HFFc6 (cell line): ENCODE measurements around the gene HTT-AS. TPM values are rescaled to one million over a fixed set of nuclear protein-coding genes. Genes with fewer than 3 reads are reported as not detected.

Experiments used
- DNase-seq: peaks from one replicate; pipeline ENCODE4 v3.0.0-alpha.2; 2018
- H3K27ac Mint-ChIP-seq: 2 replicates; pipeline ENCODE4 v1.8.0; 2020; ENCODE audit warnings: mild to moderate bottlenecking, mixed read lengths
- H3K27me3 Mint-ChIP-seq: 2 replicates; pipeline ENCODE4 v1.8.0; 2021; ENCODE audit warnings: mild to moderate bottlenecking, moderate library complexity, mixed read lengths; ENCODE audit not compliant: insufficient read depth
- H3K36me3 Mint-ChIP-seq: 2 replicates; pipeline ENCODE4 v1.8.0; 2021; ENCODE audit warnings: low read depth, mixed read lengths
- H3K4me1 Mint-ChIP-seq: 2 replicates; pipeline ENCODE4 v1.8.0; 2020; ENCODE audit warnings: low read depth, mixed read lengths
- H3K4me3 Mint-ChIP-seq: 2 replicates; pipeline ENCODE4 v1.8.0; 2020; ENCODE audit warnings: mild to moderate bottlenecking, moderate library complexity, mixed read lengths
- H3K9me3 Mint-ChIP-seq: 2 replicates; pipeline ENCODE4 v1.8.0; 2020; ENCODE audit warnings: mild to moderate bottlenecking, mixed read lengths
- total RNA-seq, 6 experiments: library from RNA; stranded (reverse); fragmentation: NEBNext Ultra II Directional; extraction: Animal tissue kit (Norgen Biotek cat#: 25700); gene quantifications; 2 replicates in 1 of 6; 3 replicates in 5 of 6; pipeline ENCODE4 v1.2.3, GENCODE V29; 2021
- TF ChIP-seq, protein P1 (sequence below): fragments of 200-600 bp; sonication (generic); IDR thresholded peaks from 2 replicates; pipeline ENCODE4 v1.5.0; 2021; ENCODE audit warnings: antibody characterized with exemption, mild to moderate bottlenecking

Gene HTT-AS
- total RNA-seq, 6 experiments from 2014 or later: not detected

DNA sequence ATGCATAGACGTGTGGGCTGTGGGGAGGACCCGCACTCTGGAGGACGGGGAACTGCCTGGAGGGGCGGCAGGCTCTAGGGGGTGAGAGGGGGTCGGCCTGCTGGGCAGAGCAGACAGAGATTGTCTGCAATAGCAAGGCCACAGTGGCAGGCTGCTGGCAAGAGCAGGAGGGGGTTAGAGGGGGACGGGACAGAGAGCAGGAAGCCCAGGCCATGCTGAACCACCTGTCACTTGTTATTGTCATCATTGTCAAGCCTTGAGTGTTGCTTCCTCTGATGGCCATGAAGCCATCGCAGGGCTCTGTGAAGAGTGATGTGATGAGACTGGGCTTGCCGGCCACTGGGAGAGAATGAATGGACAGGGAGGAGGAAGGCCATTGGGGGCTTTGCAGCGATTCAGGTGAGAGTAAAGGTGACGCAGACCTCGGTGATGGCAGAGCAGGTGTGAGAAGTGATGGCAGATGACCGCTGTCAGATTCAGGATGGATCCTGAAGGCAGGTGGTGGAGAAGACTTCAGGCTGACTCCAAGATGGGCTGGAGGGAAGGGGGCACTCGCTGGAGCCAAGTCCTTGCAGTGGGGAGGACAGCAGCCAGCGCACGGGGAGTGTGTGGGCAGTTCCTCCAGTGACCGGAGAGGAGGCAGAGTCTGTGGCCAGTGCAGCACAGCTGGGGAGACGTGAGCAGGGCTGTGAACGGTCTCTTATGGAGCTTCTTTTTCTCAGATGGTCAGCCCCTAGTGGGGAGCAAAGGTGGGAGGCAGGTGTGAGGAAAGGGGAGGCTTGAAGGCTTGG lies 43.6 kb downstream of the HTT-AS start:
- H3K27ac Mint-ChIP-seq: no peak overlapping the region
- TF ChIP-seq, protein P1, sequence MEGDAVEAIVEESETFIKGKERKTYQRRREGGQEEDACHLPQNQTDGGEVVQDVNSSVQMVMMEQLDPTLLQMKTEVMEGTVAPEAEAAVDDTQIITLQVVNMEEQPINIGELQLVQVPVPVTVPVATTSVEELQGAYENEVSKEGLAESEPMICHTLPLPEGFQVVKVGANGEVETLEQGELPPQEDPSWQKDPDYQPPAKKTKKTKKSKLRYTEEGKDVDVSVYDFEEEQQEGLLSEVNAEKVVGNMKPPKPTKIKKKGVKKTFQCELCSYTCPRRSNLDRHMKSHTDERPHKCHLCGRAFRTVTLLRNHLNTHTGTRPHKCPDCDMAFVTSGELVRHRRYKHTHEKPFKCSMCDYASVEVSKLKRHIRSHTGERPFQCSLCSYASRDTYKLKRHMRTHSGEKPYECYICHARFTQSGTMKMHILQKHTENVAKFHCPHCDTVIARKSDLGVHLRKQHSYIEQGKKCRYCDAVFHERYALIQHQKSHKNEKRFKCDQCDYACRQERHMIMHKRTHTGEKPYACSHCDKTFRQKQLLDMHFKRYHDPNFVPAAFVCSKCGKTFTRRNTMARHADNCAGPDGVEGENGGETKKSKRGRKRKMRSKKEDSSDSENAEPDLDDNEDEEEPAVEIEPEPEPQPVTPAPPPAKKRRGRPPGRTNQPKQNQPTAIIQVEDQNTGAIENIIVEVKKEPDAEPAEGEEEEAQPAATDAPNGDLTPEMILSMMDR: no peak
- no peaks in the 10 kb centered on the region for H3K36me3 Mint-ChIP-seq
- H3K4me1 Mint-ChIP-seq: no peaks in the 10 kb centered on the region
- no peak for DNase-seq
- H3K9me3 Mint-ChIP-seq: no peaks in the 10 kb centered on the region
- H3K27me3 Mint-ChIP-seq: peaks cover 21% of the 10 kb centered on the region
- H3K4me3 Mint-ChIP-seq: no peak overlapping the region

DNA sequence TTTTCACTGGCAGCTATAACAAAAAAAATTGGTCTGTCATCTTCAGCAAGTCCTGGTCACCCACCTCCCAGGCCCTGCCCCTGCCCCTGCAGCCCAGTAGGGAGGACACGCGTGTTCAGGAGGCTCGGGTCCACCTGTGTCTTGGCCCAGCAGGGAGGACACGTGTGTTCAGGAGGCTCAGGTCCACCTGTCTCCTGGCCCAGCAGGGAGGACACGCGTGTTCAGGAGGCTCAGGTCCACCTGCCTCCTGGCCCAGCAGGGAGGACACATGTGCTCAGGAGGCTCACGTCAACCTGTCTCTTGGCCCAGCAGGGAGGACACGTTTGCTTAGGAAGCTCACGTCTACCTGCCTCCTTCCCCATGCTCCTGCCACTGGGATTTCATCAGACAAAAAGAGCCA lies 44.9 kb downstream of the HTT-AS start:
- H3K4me3 Mint-ChIP-seq: no peak overlapping the region
- H3K9me3 Mint-ChIP-seq: no peaks in the 10 kb centered on the region
- no peaks in the 10 kb centered on the region for H3K4me1 Mint-ChIP-seq
- H3K27ac Mint-ChIP-seq: no peak overlapping the region
- no peaks in the 10 kb centered on the region for H3K36me3 Mint-ChIP-seq
- TF ChIP-seq, protein P1: no peak
- peaks cover 18% of the 10 kb centered on the region for H3K27me3 Mint-ChIP-seq
- DNase-seq: no peak

DNA sequence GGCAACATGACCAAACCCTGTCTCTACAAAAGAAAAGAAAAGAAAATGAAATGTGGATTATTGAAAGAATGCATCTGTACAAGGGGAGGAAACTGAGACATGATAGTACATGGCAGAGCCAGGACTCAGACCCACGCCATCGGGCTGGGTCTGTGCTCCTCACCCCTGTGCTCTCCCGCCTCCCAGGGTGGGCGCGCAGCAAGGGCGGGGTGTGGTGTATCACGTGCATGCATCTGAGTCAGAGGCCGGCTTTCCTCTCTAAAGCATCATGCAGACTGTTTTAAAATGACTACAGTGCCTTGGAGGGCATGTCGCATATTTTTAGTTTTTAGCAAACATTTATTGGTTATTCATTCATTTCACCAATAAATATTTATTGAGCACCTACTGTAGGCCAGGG lies 47.8 kb downstream of the HTT-AS start:
- peaks cover 5% of the 10 kb centered on the region for H3K36me3 Mint-ChIP-seq
- DNase-seq: no peak
- peaks cover 14% of the 10 kb centered on the region for H3K9me3 Mint-ChIP-seq
- no peak overlapping the region for H3K4me3 Mint-ChIP-seq
- peaks cover 15% of the 10 kb centered on the region for H3K27me3 Mint-ChIP-seq
- no peaks in the 10 kb centered on the region for H3K4me1 Mint-ChIP-seq
- TF ChIP-seq, protein P1: no peak
- H3K27ac Mint-ChIP-seq: no peak overlapping the region

DNA sequence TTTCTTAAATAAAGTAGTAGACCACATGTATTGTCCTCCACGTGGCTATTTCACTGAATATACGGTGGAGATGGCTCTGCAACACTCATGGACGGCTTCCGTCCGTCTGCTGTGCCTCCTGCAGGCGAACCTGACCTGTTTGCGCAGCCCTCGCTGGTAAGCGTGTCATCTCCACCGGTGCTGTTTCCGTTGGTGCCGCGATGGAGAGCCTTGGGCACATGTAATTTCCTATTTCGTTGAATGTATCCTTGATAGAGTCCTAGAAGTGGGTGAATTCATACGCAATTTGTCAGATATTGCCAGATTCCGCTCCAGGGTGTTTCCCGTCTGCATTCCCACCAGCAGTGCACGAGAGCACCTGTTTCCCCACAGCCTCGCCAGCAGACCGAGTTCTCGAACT lies 48.5 kb downstream of the HTT-AS start:
- Mint-ChIP-seq H3K4me3 (no peak overlapping the region), H3K36me3 (peaks cover 5% of the 10 kb centered on the region), H3K27me3 (peaks cover 15% of the 10 kb centered on the region), H3K9me3 (peaks cover 14% of the 10 kb centered on the region), H3K27ac (no peak overlapping the region), H3K4me1 (no peaks in the 10 kb centered on the region)
- TF ChIP-seq, protein P1: no peak
- no peak for DNase-seq

DNA sequence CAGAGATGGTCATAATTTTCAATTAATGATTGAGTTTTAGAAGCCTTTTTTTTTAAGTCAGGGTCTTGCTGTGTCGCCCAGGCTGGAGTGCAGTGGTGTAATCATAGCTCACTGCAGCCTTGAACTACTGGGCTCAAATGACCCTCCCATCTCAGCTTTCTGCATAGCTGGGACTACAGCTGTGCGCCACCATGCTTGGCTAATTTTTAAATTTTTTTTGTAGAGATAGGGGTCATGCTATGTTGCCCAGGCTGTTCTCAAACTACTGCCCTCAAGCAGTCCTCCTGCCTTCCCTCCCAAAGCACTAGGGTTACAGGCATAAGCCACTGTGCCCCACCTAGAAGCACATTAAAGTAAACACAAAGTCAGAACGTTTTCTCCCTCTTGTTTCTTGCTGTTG lies 51.7 kb downstream of the HTT-AS start:
- Mint-ChIP-seq H3K27ac (no peak overlapping the region), H3K27me3 (peaks cover 22% of the 10 kb centered on the region), H3K9me3 (peaks cover 14% of the 10 kb centered on the region), H3K4me1 (no peaks in the 10 kb centered on the region), H3K4me3 (no peak overlapping the region), H3K36me3 (peaks cover 5% of the 10 kb centered on the region)
- TF ChIP-seq, protein P1: no peak
- no peak for DNase-seq
